ENCODE data around the gene GARRE1. TPM values are rescaled to one million over a fixed set of nuclear protein-coding genes. Genes with fewer than 3 reads are reported as not detected.

Gene GARRE1
- total and polyA plus RNA-seq, 11 donors = 7.8 to 34.7 (median 20.6) TPM

GRCh38 chr19:34236035-34236987, 18.0 kb upstream of the GARRE1 start:
- Histone ChIP-seq H3K27ac (no peak overlapping the region), H3K9me3 (no peaks in the 10 kb centered on the region), H3K4me1 (peaks cover 0 to 23% (median 13%) of the 10 kb centered on the region in 12 donors), H3K27me3 (no peaks in the 10 kb centered on the region), H3K36me3 (no peaks in the 10 kb centered on the region), H3K4me3 (no peak overlapping the region)
- TF ChIP-seq CTCF (IDR thresholded peaks at IDR 0.05) (no peak), POLR2A (IDR thresholded peaks at IDR 0.05) (no peak)
- intact Hi-C loops (cut with DNase I) = loop anchor here in 1 of 10 donors (10.0 kb wide), 1 partner anchor 108 kb away; no protein-coding TSS in a partner anchor
- no peak for DNase-seq
- WGBS, 4 donors = 66 to 78% (median 73%) methylated on average over 18 of the region's 18 CpGs
- no peak for ATAC-seq

- intact Hi-C loops (cut with DNase I) = loop anchor here in 1 of 10 donors (10.0 kb wide), 1 partner anchor 108 kb away; no protein-coding TSS in a partner anchor
- 65 to 99% (median 96%) methylated on average over 3 of the region's 3 CpGs for WGBS, 4 donors
- no peak overlapping the region for H3K4me3 ChIP-seq
- no peak overlapping the region for H3K27ac ChIP-seq
- H3K4me1 ChIP-seq = peaks cover 0 to 18% (median 11%) of the 10 kb centered on the region in 12 donors
- H3K36me3 ChIP-seq = no peaks in the 10 kb centered on the region
- TF ChIP-seq CTCF (IDR thresholded peaks at IDR 0.05) (no peak), POLR2A (IDR thresholded peaks at IDR 0.05) (no peak)
- no peaks in the 10 kb centered on the region for H3K27me3 ChIP-seq
- no peaks in the 10 kb centered on the region for H3K9me3 ChIP-seq
- no peak for ATAC-seq
- DNase-seq = no peak
Measured at GRCh38 chr19:34237283-34237682, 17.1 kb upstream of the GARRE1 start.

- Histone ChIP-seq H3K4me3 (no peak overlapping the region), H3K4me1 (peaks cover 0 to 12% (median 5%) of the 10 kb centered on the region in 12 donors), H3K9me3 (no peaks in the 10 kb centered on the region), H3K36me3 (no peaks in the 10 kb centered on the region), H3K27me3 (no peaks in the 10 kb centered on the region), H3K27ac (no peak overlapping the region)
- intact Hi-C loops (cut with DNase I) = loop anchor here in 1 of 10 donors (10.0 kb wide), 1 partner anchor 107 kb away; no protein-coding TSS in a partner anchor
- no peak for DNase-seq
- ATAC-seq = no peak
- no peak for TF ChIP-seq POLR2A (IDR thresholded peaks at IDR 0.05)
- TF ChIP-seq CTCF (IDR thresholded peaks at IDR 0.05) = no peak
- 97 to 98% (median 97%) methylated on average over 4 of the region's 4 CpGs for WGBS, 4 donors
Measured at GRCh38 chr19:34237939-34238338, 16.4 kb upstream of the GARRE1 start.

Data from heart left ventricle (tissue), 16 donors.